ENCODE data around the gene C16orf95.

Gene C16orf95

GRCh38 chr16:87311387-87311786 is 5.8 kb downstream of the C16orf95 start:
- no peak for DNase-seq

GRCh38 chr16:87310610-87311009 is 6.6 kb downstream of the C16orf95 start:
- DNase-seq, result no peak

GRCh38 chr16:87309620-87310525 is 7.3 kb downstream of the C16orf95 start:
- no peak for DNase-seq

- DNase-seq, result no peak
These were observed 8.4 kb downstream of the C16orf95 start for GRCh38 chr16:87308826-87309225.

- no peak for DNase-seq
These were observed 10.7 kb downstream of the C16orf95 start for GRCh38 chr16:87306516-87306915.

- peak; percentile 4 for DNase-seq
These were observed 11.4 kb downstream of the C16orf95 start for GRCh38 chr16:87305505-87306391.

GRCh38 chr16:87304951-87305350 is 12.2 kb downstream of the C16orf95 start:
- no peak for DNase-seq

GRCh38 chr16:87303962-87304521 is 13.2 kb downstream of the C16orf95 start:
- DNase-seq, result no peak

GRCh38 chr16:87303431-87303930 is 13.7 kb downstream of the C16orf95 start:
- no peak for DNase-seq

GRCh38 chr16:87298857-87299465 is 18.2 kb downstream of the C16orf95 start:
- DNase-seq, result no peak

- DNase-seq, result peak; percentile 31
These were observed 19.1 kb downstream of the C16orf95 start for GRCh38 chr16:87297918-87298631.

GRCh38 chr16:87297407-87297806 is 19.8 kb downstream of the C16orf95 start:
- DNase-seq, result no peak

- DNase-seq, result no peak
These were observed 21.3 kb downstream of the C16orf95 start for GRCh38 chr16:87295661-87296531.

- DNase-seq, result peak; percentile 33
These were observed 21.9 kb downstream of the C16orf95 start for GRCh38 chr16:87295259-87295658.

- no peak for DNase-seq
These were observed 23.2 kb downstream of the C16orf95 start for GRCh38 chr16:87293990-87294389.

- DNase-seq, result no peak
These were observed 25.2 kb downstream of the C16orf95 start for GRCh38 chr16:87291944-87292343.

- DNase-seq, result peak; percentile 59
These were observed 28.3 kb downstream of the C16orf95 start for GRCh38 chr16:87288753-87289362.

- no peak for DNase-seq
These were observed 30.2 kb downstream of the C16orf95 start for GRCh38 chr16:87286839-87287626.

GRCh38 chr16:87284183-87284582 is 33.0 kb downstream of the C16orf95 start:
- DNase-seq, result no peak
